Body of pancreas (tissue), 4 donors: ENCODE data around the gene PFKFB3. TPM values are rescaled to one million over a fixed set of nuclear protein-coding genes. Genes with fewer than 3 reads are reported as not detected.

Source experiments
- ATAC-seq: fragments of 150-250 bp; one replicate; pipeline ENCODE4 v1.9.1; 2016
- DNase-seq, 4 donors: peaks; one replicate each; pipeline ENCODE4 v3.0.0-alpha.2; 2019
- H3K27ac ChIP-seq, 4 donors: fragments of 200-600 bp; sonication (generic); 1 replicate in 3 of 4; 2 replicates in 1 of 4; pipeline versions ENCODE4 v1.5.1 to v1.6.1; 2016 to 2019; ENCODE audit warnings: mild to moderate bottlenecking in 1 of 4, mixed read lengths in 1 of 4, moderate library complexity in 1 of 4
- H3K27me3 ChIP-seq, 2 donors: fragments of 200-600 bp; sonication (generic); one replicate each; pipeline ENCODE4 v1.6.0; 2016; ENCODE audit warnings: mild to moderate bottlenecking in 1 of 2
- H3K36me3 ChIP-seq, 2 donors: fragments of 200-600 bp; sonication (generic); replicated peaks in 1 of 2; 2 replicates each; pipeline ENCODE4 v1.5.1; 2016; ENCODE audit warnings: low read depth in 2 of 2; ENCODE audit not compliant: insufficient read depth in 1 of 2
- H3K4me1 ChIP-seq: fragments of 200-600 bp; sonication (generic); one replicate; pipeline ENCODE4 v1.6.0; 2016
- H3K4me3 ChIP-seq, 2 donors: fragments of 200-600 bp; sonication (generic); 1 replicate in 1 of 2; 2 replicates in 1 of 2; pipeline ENCODE4 v1.5.1; 2016 to 2019
- H3K9me3 ChIP-seq, 3 donors: fragments of 200-600 bp; sonication (generic); 1 replicate in 2 of 3; 2 replicates in 1 of 3; pipeline ENCODE4 v1.5.1; 2016
- POLR2A ChIP-seq, 3 donors: fragments of 450-650 bp; IDR thresholded peaks; one replicate each; pipeline ENCODE4 v1.6.1; 2016; ENCODE audit warnings: antibody characterized with exemption in 3 of 3, mild to moderate bottlenecking in 2 of 3
- WGBS, 2 donors: methylation state at CpG; one replicate each; pipeline ENCODE4 v1.1.5; 2017; 5-methylcytosine and 5-hydroxymethylcytosine counted together
- intact Hi-C: fragments of 100-400 bp; cut with DNase I; formaldehyde crosslinking; loops from one replicate; pipeline ENCODE4 v1.15.1; 2023
- total RNA-seq, 2 donors: library from RNA; depleted of rRNA; stranded (reverse); fragments of >200 nt; gene quantifications; one replicate each; pipeline ENCODE4 v1.1.0, GENCODE V29; 2016
- TF ChIP-seq, protein P1 (sequence below), 7 experiments: fragments of 450-650 bp in 4 of 7; fragments of 200-600 bp in 3 of 7; sonication (generic) in 3 of 7; IDR thresholded peaks; one replicate each; pipeline ENCODE4 v1.5.1; 2016 to 2019; ENCODE audit warnings: antibody characterized with exemption in 7 of 7

PFKFB3 gene
- total RNA-seq, 2 donors from 2014 or later, result 26.5 to 137 TPM

DNA sequence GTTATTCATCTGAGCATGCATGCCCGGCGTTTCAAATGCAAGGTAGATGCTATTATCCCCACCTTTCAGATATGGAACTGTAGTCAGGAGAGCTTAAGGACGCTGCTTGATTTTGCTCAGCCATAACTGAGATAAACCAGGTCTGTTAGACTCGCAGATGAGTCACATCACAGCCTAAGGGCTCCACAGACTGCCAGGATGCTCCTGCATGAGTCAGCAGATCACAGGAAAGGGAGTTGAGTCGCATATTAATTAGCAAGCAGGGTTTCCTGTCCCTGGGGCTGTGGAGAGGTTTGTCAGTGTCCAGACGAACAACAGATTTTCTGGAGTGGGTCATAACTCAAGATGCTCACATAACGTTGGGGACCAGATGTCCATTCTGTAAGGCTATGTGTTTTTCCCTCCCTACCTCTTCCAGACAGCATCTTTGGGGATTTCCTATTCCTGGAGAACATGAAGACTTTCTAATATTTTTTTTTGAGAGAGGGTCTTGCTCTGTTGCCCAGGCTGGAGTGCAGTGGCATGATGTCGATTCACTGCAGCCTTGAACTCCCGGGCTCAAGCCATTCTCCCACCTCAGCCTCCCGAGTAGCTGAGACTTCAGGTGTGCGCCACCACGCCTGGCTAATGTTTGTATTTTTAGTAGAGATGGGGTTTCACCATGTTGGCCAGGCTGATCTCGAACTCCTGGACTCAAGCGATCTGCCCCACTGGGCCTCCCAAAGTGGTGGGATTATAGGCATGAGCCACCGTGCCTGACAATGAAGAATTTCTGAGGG, 36.7 kb downstream of the PFKFB3 start:
- H3K27ac ChIP-seq, result no peak overlapping the region
- WGBS, 2 donors, result 81 to 90% methylated on average over 14 to 15 of the region's 15 CpGs

DNA sequence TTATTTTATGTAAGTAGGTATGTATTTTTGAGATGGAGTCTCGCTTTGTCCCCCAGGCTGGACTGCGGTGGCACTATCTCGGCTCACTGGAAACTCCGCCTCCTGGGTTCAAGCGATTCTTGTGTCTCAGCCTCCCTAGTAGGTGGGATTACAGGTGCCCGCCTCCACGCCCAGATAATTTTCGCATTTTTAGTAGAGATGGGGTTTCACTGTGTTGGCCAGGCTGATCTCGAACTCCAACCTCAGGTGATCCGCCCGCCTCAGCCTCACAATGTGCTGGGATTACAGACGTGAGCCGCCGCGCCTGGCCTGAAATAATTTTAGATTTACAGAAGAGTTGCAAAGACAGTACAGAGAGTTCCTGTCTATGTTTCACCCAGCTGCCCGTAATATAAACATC, 37.5 kb downstream of the PFKFB3 start:
- TF ChIP-seq, protein P1, sequence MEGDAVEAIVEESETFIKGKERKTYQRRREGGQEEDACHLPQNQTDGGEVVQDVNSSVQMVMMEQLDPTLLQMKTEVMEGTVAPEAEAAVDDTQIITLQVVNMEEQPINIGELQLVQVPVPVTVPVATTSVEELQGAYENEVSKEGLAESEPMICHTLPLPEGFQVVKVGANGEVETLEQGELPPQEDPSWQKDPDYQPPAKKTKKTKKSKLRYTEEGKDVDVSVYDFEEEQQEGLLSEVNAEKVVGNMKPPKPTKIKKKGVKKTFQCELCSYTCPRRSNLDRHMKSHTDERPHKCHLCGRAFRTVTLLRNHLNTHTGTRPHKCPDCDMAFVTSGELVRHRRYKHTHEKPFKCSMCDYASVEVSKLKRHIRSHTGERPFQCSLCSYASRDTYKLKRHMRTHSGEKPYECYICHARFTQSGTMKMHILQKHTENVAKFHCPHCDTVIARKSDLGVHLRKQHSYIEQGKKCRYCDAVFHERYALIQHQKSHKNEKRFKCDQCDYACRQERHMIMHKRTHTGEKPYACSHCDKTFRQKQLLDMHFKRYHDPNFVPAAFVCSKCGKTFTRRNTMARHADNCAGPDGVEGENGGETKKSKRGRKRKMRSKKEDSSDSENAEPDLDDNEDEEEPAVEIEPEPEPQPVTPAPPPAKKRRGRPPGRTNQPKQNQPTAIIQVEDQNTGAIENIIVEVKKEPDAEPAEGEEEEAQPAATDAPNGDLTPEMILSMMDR (IDR thresholded peaks at IDR 0.05), result no peak
- TF ChIP-seq POLR2A (IDR thresholded peaks at IDR 0.05), result no peak
- H3K9me3 ChIP-seq, result no peaks in the 10 kb centered on the region
- DNase-seq, result no peak
- WGBS, 2 donors, result 95 to 97% methylated on average over 16 of the region's 16 CpGs
- no peaks in the 10 kb centered on the region for H3K4me1 ChIP-seq
- no peak overlapping the region for H3K27ac ChIP-seq
- intact Hi-C loops, result no loop called here
- no peaks in the 10 kb centered on the region for H3K27me3 ChIP-seq
- ATAC-seq, result no peak
- H3K36me3 ChIP-seq, result no peaks in the 10 kb centered on the region
- no peak overlapping the region for H3K4me3 ChIP-seq

More for the DNA sequence above, 36.7 kb downstream of the PFKFB3 start:
- no peaks in the 10 kb centered on the region for H3K36me3 ChIP-seq
- no peaks in the 10 kb centered on the region for H3K9me3 ChIP-seq
- TF ChIP-seq, protein P1 (IDR thresholded peaks at IDR 0.05), result no peak
- no peak for TF ChIP-seq POLR2A (IDR thresholded peaks at IDR 0.05)
- H3K4me1 ChIP-seq, result no peaks in the 10 kb centered on the region
- no peaks in the 10 kb centered on the region for H3K27me3 ChIP-seq
- ATAC-seq (peak; percentile 72), DNase-seq (peak in 2 of 4 donors; percentile 40 to 73)
- H3K4me3 ChIP-seq, result no peak overlapping the region
- intact Hi-C loops, result no loop called here

DNA sequence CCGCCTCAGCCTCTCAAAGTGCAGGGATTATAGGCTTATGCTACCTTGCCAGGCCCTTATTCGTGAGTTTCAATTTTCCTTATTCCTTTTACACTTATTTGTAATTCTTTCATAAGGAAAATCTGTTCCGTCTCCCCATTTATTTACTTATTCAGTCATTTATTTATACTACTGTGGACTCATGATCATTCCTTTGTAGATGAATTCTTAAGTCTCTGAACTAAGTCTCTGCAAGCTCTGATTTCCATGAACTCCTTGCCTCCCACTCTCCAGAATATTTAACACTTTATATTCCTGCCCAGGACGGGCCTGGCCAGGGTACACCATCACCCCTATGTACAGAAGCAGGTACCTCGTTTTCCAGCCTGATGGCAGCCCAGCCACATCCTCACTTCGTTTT, 39.4 kb downstream of the PFKFB3 start:
- DNase-seq (no peak), ATAC-seq (no peak)
- intact Hi-C loops, result no loop called here
- H3K4me1 ChIP-seq, result no peaks in the 10 kb centered on the region
- H3K4me3 ChIP-seq, result no peak overlapping the region
- H3K27me3 ChIP-seq, result no peaks in the 10 kb centered on the region
- 73 to 78% methylated on average over 6 of the region's 6 CpGs for WGBS, 2 donors
- no peaks in the 10 kb centered on the region for H3K36me3 ChIP-seq
- H3K9me3 ChIP-seq, result no peaks in the 10 kb centered on the region
- no peak for TF ChIP-seq POLR2A (IDR thresholded peaks at IDR 0.05)
- TF ChIP-seq, protein P1 (IDR thresholded peaks at IDR 0.05), result no peak
- H3K27ac ChIP-seq, result no peak overlapping the region

DNA sequence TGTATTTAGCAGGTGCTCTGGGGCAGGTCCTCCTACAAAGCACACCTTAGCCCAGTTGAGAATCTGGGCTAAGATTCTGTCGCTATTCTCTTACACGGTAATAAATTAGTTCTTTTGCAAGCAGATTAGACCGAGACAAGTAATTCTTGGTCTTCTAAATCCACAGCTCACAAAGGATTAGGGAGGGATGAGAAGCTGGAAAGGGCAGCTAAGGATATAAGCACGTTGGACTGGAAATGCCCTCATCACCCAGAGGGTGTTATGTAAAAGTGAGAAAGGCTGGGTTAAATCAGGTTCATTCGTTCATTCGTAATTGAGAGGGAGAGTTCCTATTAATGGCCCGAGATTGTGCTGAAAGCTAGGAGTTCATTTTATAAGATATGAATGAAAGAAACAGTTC, 41.8 kb downstream of the PFKFB3 start:
- no peak for ATAC-seq
- Histone ChIP-seq H3K36me3 (no peaks in the 10 kb centered on the region), H3K9me3 (no peaks in the 10 kb centered on the region), H3K4me1 (no peaks in the 10 kb centered on the region), H3K27ac (no peak overlapping the region), H3K27me3 (no peaks in the 10 kb centered on the region), H3K4me3 (no peak overlapping the region)
- intact Hi-C loops, result no loop called here
- 73 to 91% methylated on average over 7 of the region's 7 CpGs for WGBS, 2 donors
- no peak for TF ChIP-seq POLR2A (IDR thresholded peaks at IDR 0.05)
- TF ChIP-seq, protein P1 (IDR thresholded peaks at IDR 0.05), result no peak
- no peak for DNase-seq
